ENCODE data around the gene ATG10. TPM values are rescaled to one million over a fixed set of nuclear protein-coding genes. Genes with fewer than 3 reads are reported as not detected.
A peak's percentile ranks its signal among the peaks of the same experiment; 100 is the strongest.

The ATG10 gene
- total and polyA plus RNA-seq, 2 of the 8 experiments (the other 6 are each of a cell fraction or from before 2014, with no cell fraction given) = 3.7 to 8.8 TPM

- no peak overlapping the region for H2AK5ac ChIP-seq (ENCODE audit: low read depth, low read length)
- no peak overlapping the region for H2BK5ac ChIP-seq (ENCODE audit: low read depth, low read length)
- DNase-seq (ENCODE audit: low read depth in 1 of 2, low spot score in 2 of 2) = no peak
- no peak overlapping the region for H3K14ac ChIP-seq (ENCODE audit: insufficient read length)
- ChIA-PET CTCF (ENCODE audit: partially characterized antibody) (interaction anchor here (0.8 to 5.6 kb wide), 13 partner anchors 10 to 498 kb away, joined by 3 to 37 read pairs (median 6); no protein-coding TSS in a partner anchor), POLR2A (ENCODE audit: partially characterized antibody) (interaction anchor here (1.3 to 5.5 kb wide), 6 partner anchors 9 to 37 kb away, joined by 6 to 42 read pairs (median 10); partner anchors contain the start of gene RPS23)
- H3K79me1 ChIP-seq (ENCODE audit: low read depth, low read length) = no peaks in the 10 kb centered on the region
- H3K4me1 ChIP-seq (replicated peaks in 1 of 4; ENCODE audit: control insufficient read depth in 3 of 4, insufficient read depth in 4 of 4, low read length in 3 of 4) = peaks cover 0 to 14% (median 6%) of the 10 kb centered on the region in 4 experiments
- H3K23ac ChIP-seq (ENCODE audit: insufficient read length) = no peak overlapping the region
- no peak overlapping the region for H2AFZ ChIP-seq (ENCODE audit: low read length)
- WGBS, 2 experiments (ENCODE audit: extremely low coverage in 1 of 2, insufficient coverage in 1 of 2, insufficient read length in 1 of 2, insufficient replicate concordance in 2 of 2, low coverage in 1 of 2, low lambda C conversion rate in 2 of 2, missing lambda C conversion rate in 1 of 2) = 72% methylated on average over 2 of the region's 2 CpGs; no CpG with 5 or more reads in 1 of the 2 experiments
- H4K8ac ChIP-seq (ENCODE audit: extremely low read depth, insufficient read depth, low read length) = no peak overlapping the region
- H3K18ac ChIP-seq (ENCODE audit: extremely low read depth, low read length) = no peak overlapping the region
- H3K23me2 ChIP-seq (ENCODE audit: low read depth, low read length) = no peaks in the 10 kb centered on the region
- H3K36me3 ChIP-seq (ENCODE audit: control insufficient read depth in 2 of 4, insufficient read depth in 4 of 4, low read length in 3 of 4) = no peaks in the 10 kb centered on the region
- H2BK15ac ChIP-seq (ENCODE audit: low read length) = no peak overlapping the region
- H3K9ac ChIP-seq (replicated peaks in 1 of 4; ENCODE audit: extremely low read depth in 1 of 4, low read depth in 3 of 4, low read length in 3 of 4) = no peak overlapping the region
- H3K4ac ChIP-seq (replicated peaks; ENCODE audit: insufficient read length, low read depth, low read length) = no peak overlapping the region
- H2BK20ac ChIP-seq (ENCODE audit: low read length) = 0 out of 2 replicates have a peak overlapping the region, but pooled peaks have one; percentile 21
- H2BK12ac ChIP-seq (ENCODE audit: low read depth, low read length) = 0 out of 2 replicates have a peak overlapping the region, but pooled peaks have one; percentile 35
- no peak overlapping the region for H4K91ac ChIP-seq (replicated peaks; ENCODE audit: insufficient read length, low read length)
- no peak overlapping the region for H3K56ac ChIP-seq (replicated peaks; ENCODE audit: insufficient read length, low read depth, low read length)
- no peaks in the 10 kb centered on the region for H3K9me3 ChIP-seq (ENCODE audit: insufficient read depth in 2 of 2, low read depth in 1 of 2, low read length in 1 of 2)
- H3K4me2 ChIP-seq (ENCODE audit: insufficient read depth in 1 of 2, low read depth in 2 of 2, low read length in 2 of 2) = 0 out of 4 replicates have a peak overlapping the region, but pooled peaks of 1 of the 2 experiments have one; percentile 7
- H3K27me3 ChIP-seq (replicated peaks in 1 of 4; ENCODE audit: control insufficient read depth in 3 of 4, extremely low read depth in 1 of 4, insufficient read depth in 3 of 4, low read length in 3 of 4) = no peaks in the 10 kb centered on the region
- no peak overlapping the region for H3K4me3 ChIP-seq (ENCODE audit: extremely low read depth in 1 of 4, insufficient read depth in 2 of 4, low read depth in 3 of 4, low read length in 4 of 4)
- no peaks in the 10 kb centered on the region for H3K79me2 ChIP-seq (ENCODE audit: control insufficient read depth in 1 of 2, insufficient read depth in 2 of 2, low read length in 2 of 2)
- FAIRE-seq = peak; percentile 24
- H3K27ac ChIP-seq (ENCODE audit: low read depth, low read length) = no peak overlapping the region
- H4K5ac ChIP-seq (ENCODE audit: insufficient read length, low read depth, low read length) = no peak overlapping the region
- no peaks in the 10 kb centered on the region for H4K20me1 ChIP-seq (replicated peaks in 1 of 2; ENCODE audit: control insufficient read depth in 1 of 2, insufficient read depth in 2 of 2, low read length in 2 of 2)
- H2BK120ac ChIP-seq (replicated peaks; ENCODE audit: low read depth, low read length) = no peak overlapping the region
- TF ChIP-seq POU5F1 (IDR thresholded peaks at IDR 0.05; ENCODE audit: low read depth, low read length) (no peak), CTCF (IDR thresholded peaks at IDR 0.05; ENCODE audit: control extremely low read depth in 1 of 3, insufficient read depth in 1 of 3, low read depth in 1 of 3, low read length in 3 of 3) (peak in 2 of 3 experiments; percentile 17 to 20; a peak in 2 of 4 replicates), RAD21 (IDR thresholded peaks at IDR 0.05 in 1 of 2, conservative IDR thresholded peaks at IDR 0.05 in 1 of 2; ENCODE audit: low read depth in 2 of 2, low read length in 2 of 2) (peak; percentile 18 to 24; a peak in 2 of 4 replicates), RXRA (IDR thresholded peaks at IDR 0.05; ENCODE audit: insufficient read depth, low read depth, low read length) (no peak), KDM5A (IDR thresholded peaks at IDR 0.05; ENCODE audit: low read length) (no peak), BCL11A (IDR thresholded peaks at IDR 0.05; ENCODE audit: low read depth in 2 of 2, low read length in 2 of 2) (no peak), NANOG (IDR thresholded peaks at IDR 0.05; ENCODE audit: insufficient read depth, low read depth, low read length, poor library complexity, severe bottlenecking) (no peak), ATF3 (IDR thresholded peaks at IDR 0.05; ENCODE audit: insufficient read depth, low read depth, low read length) (no peak), PHF8 (conservative IDR thresholded peaks at IDR 0.05; ENCODE audit: low read depth, low read length) (no peak)
Measured at GRCh38 chr5:82257247-82257646, 285.4 kb downstream of the ATG10 start.

Data from H1 (cell line).